Temporal lobe (tissue), 1 donor: Measurements from ENCODE around the gene CRAMP1. TPM values are rescaled to one million over a fixed set of nuclear protein-coding genes. Genes with fewer than 3 reads are reported as not detected.

ENCODE experiments used
- total RNA-seq: library from RNA; depleted of rRNA; stranded (reverse); fragments of >200 nt; gene quantifications from one replicate; pipeline ENCODE4 v1.2.3, GENCODE V29; 2014

CRAMP1 gene
- total RNA-seq, 1 donor from 2014 or later = 10.6 TPM

Other genes starting within 250 kb of the CRAMP1 start
- 10.3 TPM for gene UNKL, start 197.7 kb upstream of the CRAMP1 start, total RNA-seq
- 9.6 TPM for gene UQCC4, start 191.6 kb upstream of the CRAMP1 start, total RNA-seq
- not detected for gene PERCC1, start 181.3 kb upstream of the CRAMP1 start, total RNA-seq
- gene CCDC154, start 167.8 kb upstream of the CRAMP1 start, total RNA-seq = 0.49 TPM
- gene CLCN7, start 137.3 kb upstream of the CRAMP1 start, total RNA-seq = 43.0 TPM
- gene PTX4, start 123.4 kb upstream of the CRAMP1 start, total RNA-seq = not detected
- gene TELO2, start 119.0 kb upstream of the CRAMP1 start, total RNA-seq = 13.8 TPM
- gene TMEM204, start 78.7 kb upstream of the CRAMP1 start, total RNA-seq = 1.7 TPM
- 32.5 TPM for gene IFT140, start 288 bp upstream of the CRAMP1 start, total RNA-seq
- gene JPT2, start 65.9 kb downstream of the CRAMP1 start, total RNA-seq = 23.1 TPM
- gene MAPK8IP3, start 93.8 kb downstream of the CRAMP1 start, total RNA-seq = 75.2 TPM
- 23.8 TPM for gene NME3, start 159.2 kb downstream of the CRAMP1 start, total RNA-seq
- gene EME2, start 160.4 kb downstream of the CRAMP1 start, total RNA-seq = 4.9 TPM
- gene MRPS34, start 160.8 kb downstream of the CRAMP1 start, total RNA-seq = 23.1 TPM
- 43.0 TPM for gene SPSB3, start 170.2 kb downstream of the CRAMP1 start, total RNA-seq
- gene NUBP2, start 170.6 kb downstream of the CRAMP1 start, total RNA-seq = 27.3 TPM
- not detected for gene IGFALS, start 181.3 kb downstream of the CRAMP1 start, total RNA-seq
- 38.6 TPM for gene HAGH, start 214.5 kb downstream of the CRAMP1 start, total RNA-seq
- gene FAHD1, start 214.8 kb downstream of the CRAMP1 start, total RNA-seq = 36.9 TPM